Measurements from ENCODE around the gene KAT7. TPM values are rescaled to one million over a fixed set of nuclear protein-coding genes. Genes with fewer than 3 reads are reported as not detected.
A peak's percentile ranks its signal among the peaks of the same experiment; 100 is the strongest.

Gene KAT7
- 18.5 and 20.2 TPM in 2 replicates for polyA plus RNA-seq (2012; rRNA removed)
- polyA plus RNA-seq (2012; cell fraction: cytosol; rRNA removed): 16.2 and 16.6 TPM in 2 replicates
- polyA plus RNA-seq (2012; cell fraction: nucleus; rRNA removed): 29.1 and 32.5 TPM in 2 replicates

GRCh38 chr17:49788478-49789242, at the start of gene KAT7:
Gene KAT7 (plus strand): TSS chr17:49788681. CDS start chr17:49788835, 154 bp downstream.
- Histone ChIP-seq H3K9me3 (no peaks in the 10 kb centered on the region), H3K79me2 (ENCODE audit: insufficient read depth) (peaks cover 49% of the 10 kb centered on the region), H3K9ac (peak within 1 kb of the TSS; percentile 99), H3F3A (replicated peaks; ENCODE audit: insufficient read depth) (no peaks in the 10 kb centered on the region), H4K20me1 (ENCODE audit: insufficient read depth) (peaks cover 45% of the 10 kb centered on the region), H2AFZ (ENCODE audit: low read depth) (peak within 1 kb of the TSS; percentile 95), H3K4me3 (ENCODE audit: low read depth in 2 of 2, low read length in 1 of 2) (peak within 1 kb of the TSS; percentile 92 to 99), H3K4me1 (ENCODE audit: control insufficient read depth in 1 of 2, insufficient read depth in 2 of 2, low read depth in 1 of 2, low read length in 1 of 2) (peaks cover 13 to 16% of the 10 kb centered on the region in 2 experiments), H3K36me3 (replicated peaks in 1 of 2; ENCODE audit: control insufficient read depth in 1 of 2, insufficient read depth in 2 of 2, low read length in 1 of 2) (peaks cover 21 to 34% of the 10 kb centered on the region in 2 experiments), H3K27me3 (ENCODE audit: insufficient read depth) (no peaks in the 10 kb centered on the region), H3K27ac (ENCODE audit: low read depth in 2 of 2, low read length in 1 of 2) (peak within 1 kb of the TSS; percentile 96 to 97), H3K4me2 (peak within 1 kb of the TSS; percentile 91), H3K9me2 (no peaks in the 10 kb centered on the region)
- 0% methylated on average over 46 of the region's 59 CpGs for WGBS (ENCODE audit: low lambda C conversion rate)
- CTCF ChIA-PET: interaction anchor here (1.0 to 2.0 kb wide), 11 partner anchors 9 to 306 kb away, joined by 3 to 11 read pairs (median 4); no protein-coding TSS in a partner anchor
- POLR2A ChIA-PET: interaction anchor here (0.5 to 2.5 kb wide), 8 partner anchors 11 to 850 kb away, joined by 3 to 15 read pairs (median 4); partner anchors contain the start of genes FAM117A and SLC35B1
- DNase-seq: peak; percentile 98
- TF ChIP-seq SMC3 (IDR thresholded peaks at IDR 0.05; ENCODE audit: low read depth, low read length): no peak
- peak; percentile 99 for TF ChIP-seq PBX3 (IDR thresholded peaks at IDR 0.05)
- TF ChIP-seq MXI1 (IDR thresholded peaks at IDR 0.05; ENCODE audit: low read depth, low read length): peak; percentile 40; the same call in 1 of the 2 replicates
- TF ChIP-seq NFIC (IDR thresholded peaks at IDR 0.05; ENCODE audit: borderline replicate concordance): no peak; the same call in 1 of the 2 replicates
- TF ChIP-seq POLR2AphosphoS5 (IDR thresholded peaks at IDR 0.05; ENCODE audit: low read depth, low read length): peak; percentile 97
- TF ChIP-seq EZH2phosphoT487 (IDR thresholded peaks at IDR 0.05; ENCODE audit: borderline replicate concordance, low read depth): no peak
- peak; percentile 97 for TF ChIP-seq CHD2 (IDR thresholded peaks at IDR 0.05; ENCODE audit: low read length, partially characterized antibody)
- no peak; the same call in 1 of the 2 replicates for TF ChIP-seq TCF12 (IDR thresholded peaks at IDR 0.05)
- peak; percentile 100 for TF ChIP-seq YY1 (IDR thresholded peaks at IDR 0.05; ENCODE audit: low read depth)
- TF ChIP-seq, protein P1, sequence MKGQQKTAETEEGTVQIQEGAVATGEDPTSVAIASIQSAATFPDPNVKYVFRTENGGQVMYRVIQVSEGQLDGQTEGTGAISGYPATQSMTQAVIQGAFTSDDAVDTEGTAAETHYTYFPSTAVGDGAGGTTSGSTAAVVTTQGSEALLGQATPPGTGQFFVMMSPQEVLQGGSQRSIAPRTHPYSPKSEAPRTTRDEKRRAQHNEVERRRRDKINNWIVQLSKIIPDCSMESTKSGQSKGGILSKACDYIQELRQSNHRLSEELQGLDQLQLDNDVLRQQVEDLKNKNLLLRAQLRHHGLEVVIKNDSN (IDR thresholded peaks at IDR 0.05; ENCODE audit: borderline replicate concordance, low read depth): peak; percentile 94
- TF ChIP-seq, protein P2, sequence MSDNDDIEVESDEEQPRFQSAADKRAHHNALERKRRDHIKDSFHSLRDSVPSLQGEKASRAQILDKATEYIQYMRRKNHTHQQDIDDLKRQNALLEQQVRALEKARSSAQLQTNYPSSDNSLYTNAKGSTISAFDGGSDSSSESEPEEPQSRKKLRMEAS (IDR thresholded peaks at IDR 0.05; ENCODE audit: low read depth): peak; percentile 59
- peak; percentile 99 for TF ChIP-seq IRF3 (IDR thresholded peaks at IDR 0.05; ENCODE audit: low read depth, low read length)
- no peak for TF ChIP-seq GATA2 (CRISPR knock-in tag; IDR thresholded peaks at IDR 0.05)
- TF ChIP-seq GABPA (IDR thresholded peaks at IDR 0.05; ENCODE audit: low read depth): peak; percentile 82
- peak; percentile 86 for TF ChIP-seq TAF1 (IDR thresholded peaks at IDR 0.05; ENCODE audit: borderline replicate concordance, low read depth, low read length)
- no peak for TF ChIP-seq RXRA (IDR thresholded peaks at IDR 0.05; ENCODE audit: borderline replicate concordance, low read depth)
- TF ChIP-seq, protein P3, sequence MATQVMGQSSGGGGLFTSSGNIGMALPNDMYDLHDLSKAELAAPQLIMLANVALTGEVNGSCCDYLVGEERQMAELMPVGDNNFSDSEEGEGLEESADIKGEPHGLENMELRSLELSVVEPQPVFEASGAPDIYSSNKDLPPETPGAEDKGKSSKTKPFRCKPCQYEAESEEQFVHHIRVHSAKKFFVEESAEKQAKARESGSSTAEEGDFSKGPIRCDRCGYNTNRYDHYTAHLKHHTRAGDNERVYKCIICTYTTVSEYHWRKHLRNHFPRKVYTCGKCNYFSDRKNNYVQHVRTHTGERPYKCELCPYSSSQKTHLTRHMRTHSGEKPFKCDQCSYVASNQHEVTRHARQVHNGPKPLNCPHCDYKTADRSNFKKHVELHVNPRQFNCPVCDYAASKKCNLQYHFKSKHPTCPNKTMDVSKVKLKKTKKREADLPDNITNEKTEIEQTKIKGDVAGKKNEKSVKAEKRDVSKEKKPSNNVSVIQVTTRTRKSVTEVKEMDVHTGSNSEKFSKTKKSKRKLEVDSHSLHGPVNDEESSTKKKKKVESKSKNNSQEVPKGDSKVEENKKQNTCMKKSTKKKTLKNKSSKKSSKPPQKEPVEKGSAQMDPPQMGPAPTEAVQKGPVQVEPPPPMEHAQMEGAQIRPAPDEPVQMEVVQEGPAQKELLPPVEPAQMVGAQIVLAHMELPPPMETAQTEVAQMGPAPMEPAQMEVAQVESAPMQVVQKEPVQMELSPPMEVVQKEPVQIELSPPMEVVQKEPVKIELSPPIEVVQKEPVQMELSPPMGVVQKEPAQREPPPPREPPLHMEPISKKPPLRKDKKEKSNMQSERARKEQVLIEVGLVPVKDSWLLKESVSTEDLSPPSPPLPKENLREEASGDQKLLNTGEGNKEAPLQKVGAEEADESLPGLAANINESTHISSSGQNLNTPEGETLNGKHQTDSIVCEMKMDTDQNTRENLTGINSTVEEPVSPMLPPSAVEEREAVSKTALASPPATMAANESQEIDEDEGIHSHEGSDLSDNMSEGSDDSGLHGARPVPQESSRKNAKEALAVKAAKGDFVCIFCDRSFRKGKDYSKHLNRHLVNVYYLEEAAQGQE (IDR thresholded peaks at IDR 0.05; ENCODE audit: low read depth, low read length): no peak
- peak; percentile 57 for TF ChIP-seq SIN3A (IDR thresholded peaks at IDR 0.05; ENCODE audit: borderline replicate concordance, low read depth, low read length)
- TF ChIP-seq ELF1 (IDR thresholded peaks at IDR 0.05): peak; percentile 95
- TF ChIP-seq NRF1 (IDR thresholded peaks at IDR 0.05; ENCODE audit: low read depth, low read length): peak; percentile 82
- no peak for TF ChIP-seq RCOR1 (IDR thresholded peaks at IDR 0.05; ENCODE audit: low read length)
- TF ChIP-seq EP300 (IDR thresholded peaks at IDR 0.05; ENCODE audit: borderline replicate concordance in 1 of 2, low read depth in 1 of 2, low read length in 1 of 2): no peak
- peak; percentile 94 for TF ChIP-seq ZBTB33 (IDR thresholded peaks at IDR 0.05; ENCODE audit: borderline replicate concordance, low read depth)

Measured in SK-N-SH (cell line).